GM12878 (cell line): Measurements from ENCODE around the gene CDKL5.

Experiments used
- ATF2 ChIP-seq: IDR thresholded peaks from 2 replicates; pipeline ENCODE4 v1.6.1; 2012; ENCODE audit warnings: low read length, inconsistent platforms
- BHLHE40 ChIP-seq, 2 experiments: fragments of 450-650 bp in 1 of 2; IDR thresholded peaks; 2 replicates each; pipeline ENCODE4 v1.6.1; 2011 to 2017; ENCODE audit warnings: low read depth in 2 of 2, borderline replicate concordance in 1 of 2, improper control_type of control experiment in 1 of 2, low read length in 1 of 2, mild to moderate bottlenecking in 1 of 2
- CHD4 ChIP-seq: fragments of 200-600 bp; sonication (generic); IDR thresholded peaks from 2 replicates; pipeline ENCODE4 v1.6.1; 2016; ENCODE audit warnings: mild to moderate bottlenecking
- CTCF ChIP-seq, 3 experiments: IDR thresholded peaks in 2 of 3; conservative IDR thresholded peaks in 1 of 3; 2 replicates each; pipeline ENCODE4 v1.5.1; 2011; ENCODE audit warnings: low read depth in 3 of 3, low read length in 3 of 3, mild to moderate bottlenecking in 3 of 3, control low read depth in 2 of 3, moderate library complexity in 2 of 3, inconsistent platforms in 1 of 3, mixed read lengths in 1 of 3; ENCODE audit not compliant: control insufficient read depth in 2 of 3, insufficient read depth in 1 of 3; ENCODE audit errors: extremely low read depth in 1 of 3
- EP300 ChIP-seq, 2 experiments: fragments of 150-350 bp in 1 of 2; IDR thresholded peaks; 2 replicates each; pipeline ENCODE4 v1.6.1; 2011 to 2012; ENCODE audit warnings: low read depth in 2 of 2, low read length in 2 of 2, borderline replicate concordance in 1 of 2, improper control_type of control experiment in 1 of 2, inconsistent platforms in 1 of 2; ENCODE audit not compliant: control insufficient read depth in 1 of 2
- EZH2 ChIP-seq: IDR thresholded peaks from 2 replicates; pipeline ENCODE4 v1.6.1; 2012; ENCODE audit warnings: low read depth, mild to moderate bottlenecking, control low read depth, inconsistent platforms, low read length, borderline replicate concordance; ENCODE audit not compliant: control insufficient read depth
- FOS ChIP-seq: IDR thresholded peaks from 3 replicates; pipeline ENCODE4 v1.6.1; 2011; ENCODE audit warnings: borderline replicate concordance; ENCODE audit not compliant: insufficient read length; ENCODE audit errors: extremely low read depth
- NFIC ChIP-seq: IDR thresholded peaks from 2 replicates; pipeline ENCODE4 v1.6.1; 2012; ENCODE audit warnings: low read depth, mild to moderate bottlenecking, inconsistent platforms, low read length, moderate library complexity
- POLR2A ChIP-seq: IDR thresholded peaks from 2 replicates; pipeline ENCODE4 v1.6.1; 2011; ENCODE audit warnings: low read depth, mild to moderate bottlenecking, low read length
- SIN3A ChIP-seq: IDR thresholded peaks from 2 replicates; pipeline ENCODE4 v1.6.1; 2012; ENCODE audit warnings: low read depth, low read length, improper control_type of control experiment
- SMC3 ChIP-seq: IDR thresholded peaks from 2 replicates; pipeline ENCODE4 v1.6.1; 2011; ENCODE audit warnings: low read length, improper control_type of control experiment, borderline replicate concordance
- SPI1 ChIP-seq: IDR thresholded peaks from 2 replicates; pipeline ENCODE4 v1.6.1; 2011; ENCODE audit warnings: low read depth, mild to moderate bottlenecking, low read length, moderate library complexity, borderline replicate concordance; ENCODE audit not compliant: insufficient read depth
- YY1 ChIP-seq: IDR thresholded peaks from 2 replicates; pipeline ENCODE4 v1.6.1; 2011; ENCODE audit warnings: low read depth, mild to moderate bottlenecking, low read length
- ZBTB33 ChIP-seq: fragments of 450-650 bp; IDR thresholded peaks from 2 replicates; pipeline ENCODE4 v1.6.1; 2017; ENCODE audit warnings: mild to moderate bottlenecking

- TF ChIP-seq FOS, result no peak
- no peak for TF ChIP-seq ATF2
- no peak for TF ChIP-seq YY1
- TF ChIP-seq CTCF (IDR thresholded peaks at IDR 0.05 in 2 of 3, conservative IDR thresholded peaks at IDR 0.05 in 1 of 3; ENCODE audit: control insufficient read depth in 2 of 3, extremely low read depth in 1 of 3, insufficient read depth in 1 of 3, low read depth in 3 of 3, low read length in 3 of 3), result no peak
- TF ChIP-seq EP300 (IDR thresholded peaks at IDR 0.05; ENCODE audit: borderline replicate concordance in 1 of 2, control insufficient read depth in 1 of 2, low read depth in 2 of 2, low read length in 2 of 2), result no peak
- no peak for TF ChIP-seq BHLHE40 (IDR thresholded peaks at IDR 0.05; ENCODE audit: borderline replicate concordance in 1 of 2, low read depth in 2 of 2, low read length in 1 of 2)
- no peak for TF ChIP-seq CHD4
- TF ChIP-seq NFIC, result no peak
- no peak for TF ChIP-seq SPI1
- TF ChIP-seq EZH2, result no peak
- TF ChIP-seq SMC3, result no peak
- no peak for TF ChIP-seq ZBTB33
- TF ChIP-seq POLR2A, result no peak
- no peak for TF ChIP-seq SIN3A
These were observed 148.1 kb downstream of the CDKL5 start for GRCh38 chrX:18573556-18573955.
